ENCODE results near the gene EN2.

Gene EN2

DNA sequence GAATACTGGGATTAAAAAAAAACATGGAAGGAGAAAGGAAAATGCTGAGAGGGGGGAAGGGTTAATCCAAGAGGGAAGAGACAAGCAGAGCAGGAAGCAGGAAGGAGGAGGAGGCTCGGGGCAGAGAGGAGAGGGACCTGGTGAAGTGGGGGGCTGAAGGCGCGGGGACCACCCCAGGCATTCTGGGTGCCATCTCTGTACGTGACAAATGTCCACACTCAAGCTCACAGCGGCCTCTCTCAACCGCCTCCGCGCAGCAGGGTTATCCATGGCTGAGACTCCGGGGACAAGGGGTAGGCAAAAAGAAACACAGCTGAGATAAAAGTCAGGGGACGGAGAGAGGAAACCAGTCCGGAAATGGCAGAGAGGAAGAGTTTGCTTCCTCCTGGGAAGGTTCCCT is 33.9 kb downstream of the EN2 start:
- intact Hi-C loops (cut with DNase I) = no loop called here
- no peak for DNase-seq

GRCh38 chr7:155493744-155494538 is 36.0 kb downstream of the EN2 start:
- intact Hi-C loops (cut with DNase I) = no loop called here

DNA sequence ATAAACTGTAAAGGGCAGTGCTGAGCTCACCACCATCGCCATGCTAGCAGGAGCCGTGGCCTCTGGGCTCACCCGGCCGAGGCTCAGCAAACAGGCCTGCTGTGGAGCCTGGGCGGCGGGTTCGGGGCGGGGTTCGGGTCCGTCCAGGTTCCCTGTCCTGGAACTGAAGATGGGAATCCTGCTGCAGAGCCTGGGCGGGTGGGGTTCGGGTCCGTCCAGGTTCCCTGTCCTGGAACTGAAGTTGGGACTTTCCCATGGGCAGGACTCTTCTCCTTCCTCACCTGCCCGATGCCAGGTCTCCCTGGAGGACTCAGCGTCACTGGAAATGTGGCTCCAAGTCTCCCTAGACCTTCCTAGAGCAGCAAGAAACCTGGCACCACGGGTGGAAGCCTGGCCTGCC is 36.6 kb downstream of the EN2 start:
- intact Hi-C loops (cut with DNase I) = no loop called here
- DNase-seq = no peak

More at GRCh38 chr7:155493744-155494538, 36.0 kb downstream of the EN2 start:
- no peak for DNase-seq

GRCh38 chr7:155495440-155496248 is 37.7 kb downstream of the EN2 start:
- no peak for DNase-seq
- intact Hi-C loops (cut with DNase I) = no loop called here

- intact Hi-C loops (cut with DNase I) = no loop called here
- DNase-seq = no peak
Measured at GRCh38 chr7:155496267-155497005, 38.5 kb downstream of the EN2 start.

DNA sequence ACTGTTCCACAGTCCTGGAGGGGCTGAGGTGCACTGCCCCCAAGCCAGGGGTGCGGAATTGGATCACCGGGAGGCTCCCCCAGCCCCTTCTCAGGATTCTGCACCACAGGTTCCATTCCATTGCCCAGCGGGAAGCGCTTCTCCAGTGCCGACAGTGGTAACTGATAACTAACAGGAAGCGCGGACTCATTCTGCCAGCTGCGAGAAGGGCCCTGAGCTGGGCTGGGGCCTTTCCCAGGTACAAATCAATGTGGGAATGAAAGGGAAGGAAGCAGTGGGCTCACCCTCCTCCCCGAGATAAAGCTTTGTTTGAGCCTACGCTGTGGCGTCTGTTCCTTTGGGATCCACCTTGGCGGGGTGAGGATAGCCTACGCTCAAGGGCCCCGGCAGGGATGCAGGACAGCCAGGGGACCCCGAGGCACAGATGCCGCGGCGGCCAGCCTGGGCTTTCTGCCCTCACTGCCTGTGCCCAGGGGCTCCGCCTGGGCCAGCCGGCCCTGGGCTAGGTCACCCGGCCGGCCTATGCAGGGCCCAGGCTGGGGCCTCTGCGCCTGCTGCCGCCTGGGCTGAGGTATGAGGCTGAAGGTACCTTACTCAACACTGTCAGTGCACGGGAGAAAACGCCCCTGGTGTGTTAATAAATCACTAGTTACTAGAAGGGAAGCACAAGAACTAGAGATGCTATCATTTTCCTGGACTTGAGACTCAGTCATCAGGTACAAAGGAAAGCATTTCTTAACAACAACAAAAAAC is 39.4 kb downstream of the EN2 start:
- intact Hi-C loops (cut with DNase I) = no loop called here
- no peak for DNase-seq

- intact Hi-C loops (cut with DNase I) = no loop called here
- no peak for DNase-seq
Measured at GRCh38 chr7:155505422-155505793, 47.5 kb downstream of the EN2 start.

DNA sequence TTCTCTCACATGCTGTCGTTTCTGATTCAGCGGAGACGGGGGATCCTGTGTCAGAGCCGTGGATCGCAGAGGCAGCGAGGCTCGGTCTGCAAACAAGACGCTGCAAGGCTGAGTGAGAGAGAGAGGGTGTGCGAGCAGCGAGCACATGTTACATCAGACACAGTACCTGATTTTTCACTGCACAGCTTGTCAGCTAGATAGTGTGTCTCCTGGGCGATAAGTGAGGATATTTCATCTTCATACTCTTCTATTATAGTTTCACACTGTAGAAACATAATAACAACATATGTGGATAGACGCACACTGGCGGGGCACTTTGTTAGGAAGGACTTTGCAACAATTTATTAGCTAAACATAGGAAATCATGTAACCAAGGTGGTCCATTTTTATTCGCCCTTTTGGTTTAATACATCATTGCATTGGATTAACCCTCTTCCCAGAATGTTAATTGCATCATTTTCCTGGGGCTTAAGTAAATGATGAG is 49.0 kb downstream of the EN2 start:
- DNase-seq = no peak
- intact Hi-C loops (cut with DNase I) = no loop called here

- intact Hi-C loops (cut with DNase I) = no loop called here
Measured at GRCh38 chr7:155507576-155507975, 49.6 kb downstream of the EN2 start.

GRCh38 chr7:155508376-155509358 is 50.7 kb downstream of the EN2 start:
- no peak for DNase-seq
- intact Hi-C loops (cut with DNase I) = no loop called here

More at GRCh38 chr7:155507576-155507975, 49.6 kb downstream of the EN2 start:
- DNase-seq = no peak

DNA sequence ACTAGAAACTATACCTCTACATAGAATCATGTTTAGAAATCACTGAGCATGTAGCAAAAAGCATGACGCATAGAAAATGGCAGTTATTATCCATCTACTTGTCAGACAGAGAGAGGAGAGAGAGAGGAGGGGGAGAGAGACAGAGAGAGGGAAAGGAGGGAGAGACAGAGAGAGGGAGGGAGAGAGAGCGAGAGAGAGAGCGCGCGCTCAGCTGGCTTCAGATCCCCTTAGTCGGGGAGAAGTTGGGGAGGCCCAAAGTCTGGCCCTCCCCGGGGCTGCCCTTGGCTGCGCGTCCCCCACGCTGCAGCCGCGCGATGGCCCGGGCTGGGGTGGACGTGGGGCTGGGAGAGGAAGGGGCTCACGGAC is 51.4 kb downstream of the EN2 start:
- intact Hi-C loops (cut with DNase I) = no loop called here
- DNase-seq = no peak

DNA sequence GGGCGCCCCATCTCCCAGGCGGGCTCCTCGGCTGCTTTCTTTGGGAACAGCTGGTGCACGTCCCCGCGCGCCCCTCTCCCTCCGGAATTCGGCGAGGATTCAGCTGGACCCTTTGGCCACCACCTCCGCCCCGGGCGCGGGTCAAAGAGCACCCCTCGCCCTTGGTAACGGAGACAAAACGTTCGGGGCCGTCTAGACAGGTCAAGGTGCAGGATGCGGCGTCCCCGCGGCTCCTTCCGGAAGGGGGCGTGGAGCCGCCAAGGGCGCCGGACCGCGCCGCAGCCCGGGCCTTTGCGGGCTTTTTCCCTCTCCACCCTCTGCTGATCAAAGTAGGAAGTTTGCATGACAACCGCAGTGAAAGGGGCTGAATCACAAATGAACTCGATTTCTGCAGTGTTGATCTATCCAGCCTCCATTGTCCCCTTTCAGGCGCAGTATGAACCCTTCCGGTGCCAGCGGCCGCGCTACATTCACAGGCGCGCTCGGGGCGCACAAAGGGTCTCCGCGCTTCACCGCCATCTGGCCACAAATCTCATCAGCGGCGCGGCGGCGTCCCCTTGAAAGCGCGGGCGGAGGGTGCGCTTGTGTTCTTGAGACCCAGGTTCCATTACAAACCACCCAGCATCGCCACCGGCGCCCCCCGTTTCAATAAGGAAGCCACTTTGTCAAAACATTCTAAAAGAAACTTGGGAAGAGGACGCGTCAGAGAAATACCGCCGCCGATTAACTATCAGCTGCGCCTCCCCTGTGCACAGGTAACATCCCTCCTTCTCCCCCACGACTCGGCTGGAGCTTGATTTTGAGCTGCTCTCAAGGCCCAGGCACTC is 52.0 kb downstream of the EN2 start:
- intact Hi-C loops (cut with DNase I) = no loop called here
- no peak for DNase-seq

- DNase-seq = no peak
- intact Hi-C loops (cut with DNase I) = no loop called here
Measured at GRCh38 chr7:155510975-155511701, 53.2 kb downstream of the EN2 start.

- intact Hi-C loops (cut with DNase I) = no loop called here
- no peak for DNase-seq
Measured at GRCh38 chr7:155511702-155511996, 53.7 kb downstream of the EN2 start.

DNA sequence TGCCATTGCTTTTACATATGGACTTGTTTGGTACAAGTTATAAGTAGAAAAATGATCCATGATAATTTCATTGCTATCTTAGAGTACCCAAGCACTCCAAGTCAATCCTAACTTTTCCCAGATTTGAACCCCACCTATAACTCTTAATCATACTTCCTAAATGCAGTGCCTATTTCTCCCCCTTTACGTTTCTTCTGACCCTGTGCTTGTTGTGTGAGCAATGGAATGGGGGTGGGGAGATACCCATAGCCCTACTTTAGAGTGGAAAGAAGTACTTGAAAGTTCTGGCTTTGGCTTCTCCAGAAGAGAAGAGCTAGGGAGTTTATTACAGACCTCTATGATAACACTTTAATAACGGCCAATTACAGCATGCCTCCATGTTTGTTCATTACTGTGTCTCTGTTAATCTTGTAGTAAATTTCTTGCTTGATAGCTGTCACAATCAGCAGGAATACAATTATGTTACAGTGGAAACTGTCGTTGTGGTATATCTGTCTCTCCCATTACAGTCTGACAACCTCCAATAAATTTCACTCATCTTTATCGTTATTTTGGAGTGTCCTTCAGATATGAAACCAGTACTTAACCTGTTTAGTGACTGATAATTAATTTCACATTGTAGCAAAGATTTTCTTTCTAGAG is 54.4 kb downstream of the EN2 start:
- intact Hi-C loops (cut with DNase I) = no loop called here
- no peak for DNase-seq
